Hypothalamus (tissue), 51 donors: ENCODE measurements around the gene GNPTAB.
A peak's percentile ranks its signal among the peaks of the same experiment; 100 is the strongest.
"Not testable (repeated sequence)": the region's sequence is repeated elsewhere in the genome, so short reads cannot be mapped to it uniquely, and the experiment has no call there.

Experiments
- DNase-seq, 51 donors: peaks; one replicate each; lab custom pipeline; 2025; lab: John Stamatoyannopoulos, UW

The GNPTAB gene

GRCh38 chr12:101740980-101741379, 89.8 kb downstream of the GNPTAB start:
- DNase-seq, result no peak

GRCh38 chr12:101740566-101740965, 90.2 kb downstream of the GNPTAB start:
- DNase-seq, result no peak

- DNase-seq, result no peak
Measured at GRCh38 chr12:101738920-101739665, 91.7 kb downstream of the GNPTAB start, which contains the start of gene SYCP3. Gene SYCP3 (minus strand): TSS chr12:101739462. CDS start chr12:101737935, 1,527 bp downstream.

- no peak for DNase-seq
Measured at GRCh38 chr12:101737476-101737875, 93.3 kb downstream of the GNPTAB start.

- not testable (repeated sequence) for DNase-seq
Measured at GRCh38 chr12:101734482-101734881, 96.3 kb downstream of the GNPTAB start.

GRCh38 chr12:101733166-101733565, 97.6 kb downstream of the GNPTAB start:
- DNase-seq, result no peak

- no peak for DNase-seq
Measured at GRCh38 chr12:101732318-101732717, 98.4 kb downstream of the GNPTAB start.

- no peak for DNase-seq
Measured at GRCh38 chr12:101729842-101730241, 100.9 kb downstream of the GNPTAB start.

GRCh38 chr12:101727098-101727497, 103.7 kb downstream of the GNPTAB start:
- no peak for DNase-seq

GRCh38 chr12:101722392-101722791, 108.4 kb downstream of the GNPTAB start:
- DNase-seq, result no peak

GRCh38 chr12:101720118-101720517, 110.6 kb downstream of the GNPTAB start:
- DNase-seq, result no peak

- no peak for DNase-seq
Measured at GRCh38 chr12:101719566-101719965, 111.2 kb downstream of the GNPTAB start.

- no peak for DNase-seq
Measured at GRCh38 chr12:101714877-101715444, 115.8 kb downstream of the GNPTAB start.

GRCh38 chr12:101713930-101714329, 116.8 kb downstream of the GNPTAB start:
- DNase-seq, result peak in 1 of 51 donors; percentile 13

GRCh38 chr12:101713059-101713682, 117.6 kb downstream of the GNPTAB start:
- peak in 27 of 51 donors; percentile 1 to 54 (median 17) for DNase-seq

- no peak for DNase-seq
Measured at GRCh38 chr12:101710288-101710687, 120.5 kb downstream of the GNPTAB start.

- DNase-seq, result no peak
Measured at GRCh38 chr12:101707131-101707782, 123.5 kb downstream of the GNPTAB start.

- no peak for DNase-seq
Measured at GRCh38 chr12:101706403-101706802, 124.4 kb downstream of the GNPTAB start.

GRCh38 chr12:101703487-101703886, 127.3 kb downstream of the GNPTAB start:
- no peak for DNase-seq

GRCh38 chr12:101700299-101700820, 130.4 kb downstream of the GNPTAB start:
- peak in 1 of 51 donors; percentile 40 for DNase-seq

GRCh38 chr12:101698800-101699347, 131.9 kb downstream of the GNPTAB start:
- peak in 7 of 51 donors; percentile 2 to 32 (median 3) for DNase-seq
